ENCODE measurements around the gene LRRC8D.
"Not testable (repeated sequence)": the region's sequence is repeated elsewhere in the genome, so short reads cannot be mapped to it uniquely, and the experiment has no call there.

The LRRC8D gene

GRCh38 chr1:89923517-89923916 lies 102.7 kb downstream of the LRRC8D start:
- Histone ChIP-seq H3K14ac (ENCODE audit: low read length) (no peak overlapping the region), H2BK120ac (ENCODE audit: low read depth, low read length) (no peak overlapping the region), H3K36me3 (replicated peaks in 1 of 2; ENCODE audit: control insufficient read depth in 2 of 2, insufficient read depth in 2 of 2, low read length in 2 of 2) (peaks cover 2 to 56% of the 10 kb centered on the region in 2 donors), H3K4me2 (ENCODE audit: insufficient read depth, low read length, poor library complexity, severe bottlenecking) (no peak overlapping the region), H3K18ac (ENCODE audit: low read length) (no peak overlapping the region), H3K9ac (ENCODE audit: low read depth, low read length, poor library complexity) (no peak overlapping the region), H3K79me1 (ENCODE audit: low read depth, low read length) (no peaks in the 10 kb centered on the region), H3K4me3 (ENCODE audit: low read length in 2 of 2) (no peak overlapping the region), H2BK15ac (ENCODE audit: low read length) (no peak overlapping the region), H3K27ac (replicated peaks; ENCODE audit: low read length) (no peak overlapping the region), H2BK12ac (ENCODE audit: low read length) (no peak overlapping the region), H3K4ac (ENCODE audit: low read length) (no peak overlapping the region), H3K9me3 (replicated peaks in 1 of 2; ENCODE audit: control insufficient read depth in 2 of 2, insufficient read depth in 1 of 2, low read depth in 1 of 2, low read length in 2 of 2) (peaks cover 5 to 41% of the 10 kb centered on the region in 2 donors), H3K27me3 (ENCODE audit: control insufficient read depth in 3 of 3, insufficient read depth in 3 of 3, low read depth in 1 of 3, low read length in 3 of 3) (no peaks in the 10 kb centered on the region), H2AFZ (ENCODE audit: low read length) (no peak overlapping the region), H2BK5ac (ENCODE audit: low read length) (no peak overlapping the region), H3K23ac (ENCODE audit: low read depth, low read length, poor library complexity) (no peak overlapping the region), H3K4me1 (ENCODE audit: control insufficient read depth in 2 of 2, insufficient read depth in 1 of 2, low read depth in 1 of 2, low read length in 2 of 2) (peaks cover 0 to 1% of the 10 kb centered on the region in 2 donors), H2AK5ac (ENCODE audit: low read depth, low read length) (no peak overlapping the region), H4K8ac (ENCODE audit: low read depth, low read length) (no peak overlapping the region), H4K91ac (ENCODE audit: low read depth, low read length, poor library complexity) (no peak overlapping the region)
- no CpG with 5 or more reads among the region's 3 CpGs for WGBS, 2 donors (ENCODE audit: extremely low coverage in 2 of 2, insufficient read length in 2 of 2, insufficient replicate concordance in 1 of 2)
- DNase-seq (ENCODE audit: low spot score) = no peak

GRCh38 chr1:89924075-89924474 lies 103.2 kb downstream of the LRRC8D start:
- H3K27ac ChIP-seq (replicated peaks; ENCODE audit: low read length); H3K14ac ChIP-seq (ENCODE audit: low read length); H2BK5ac ChIP-seq (ENCODE audit: low read length); H3K4me3 ChIP-seq (ENCODE audit: low read length in 2 of 2); H3K9ac ChIP-seq (ENCODE audit: low read depth, low read length, poor library complexity); H2BK120ac ChIP-seq (ENCODE audit: low read depth, low read length); H3K79me1 ChIP-seq (ENCODE audit: low read depth, low read length); DNase-seq (ENCODE audit: low spot score); H3K4me1 ChIP-seq (ENCODE audit: control insufficient read depth in 2 of 2, insufficient read depth in 1 of 2, low read depth in 1 of 2, low read length in 2 of 2); H4K8ac ChIP-seq (ENCODE audit: low read depth, low read length); H2BK12ac ChIP-seq (ENCODE audit: low read length); H2AFZ ChIP-seq (ENCODE audit: low read length); H3K4ac ChIP-seq (ENCODE audit: low read length); H3K4me2 ChIP-seq (ENCODE audit: insufficient read depth, low read length, poor library complexity, severe bottlenecking); H3K23ac ChIP-seq (ENCODE audit: low read depth, low read length, poor library complexity); H4K91ac ChIP-seq (ENCODE audit: low read depth, low read length, poor library complexity); H2BK15ac ChIP-seq (ENCODE audit: low read length); H3K27me3 ChIP-seq (ENCODE audit: control insufficient read depth in 3 of 3, insufficient read depth in 3 of 3, low read depth in 1 of 3, low read length in 3 of 3); H2AK5ac ChIP-seq (ENCODE audit: low read depth, low read length); H3K18ac ChIP-seq (ENCODE audit: low read length): not testable (repeated sequence)
- peaks cover 5 to 45% of the 10 kb centered on the region in 2 donors for H3K9me3 ChIP-seq (replicated peaks in 1 of 2; ENCODE audit: control insufficient read depth in 2 of 2, insufficient read depth in 1 of 2, low read depth in 1 of 2, low read length in 2 of 2)
- peaks cover 2 to 61% of the 10 kb centered on the region in 2 donors for H3K36me3 ChIP-seq (replicated peaks in 1 of 2; ENCODE audit: control insufficient read depth in 2 of 2, insufficient read depth in 2 of 2, low read length in 2 of 2)
- no CpG with 5 or more reads among the region's 1 CpG for WGBS, 2 donors (ENCODE audit: extremely low coverage in 2 of 2, insufficient read length in 2 of 2, insufficient replicate concordance in 1 of 2)

- H4K91ac ChIP-seq (ENCODE audit: low read depth, low read length, poor library complexity) = no peak overlapping the region
- H3K79me1 ChIP-seq (ENCODE audit: low read depth, low read length) = no peaks in the 10 kb centered on the region
- no peak overlapping the region for H3K18ac ChIP-seq (ENCODE audit: low read length)
- no peak overlapping the region for H3K27ac ChIP-seq (replicated peaks; ENCODE audit: low read length)
- H3K27me3 ChIP-seq (ENCODE audit: control insufficient read depth in 3 of 3, insufficient read depth in 3 of 3, low read depth in 1 of 3, low read length in 3 of 3) = no peaks in the 10 kb centered on the region
- H2BK15ac ChIP-seq (ENCODE audit: low read length) = no peak overlapping the region
- H3K36me3 ChIP-seq (replicated peaks in 1 of 2; ENCODE audit: control insufficient read depth in 2 of 2, insufficient read depth in 2 of 2, low read length in 2 of 2) = peaks cover 2 to 78% of the 10 kb centered on the region in 2 donors
- no peak overlapping the region for H3K4me3 ChIP-seq (ENCODE audit: low read length in 2 of 2)
- H2BK5ac ChIP-seq (ENCODE audit: low read length) = no peak overlapping the region
- no peak overlapping the region for H3K9ac ChIP-seq (ENCODE audit: low read depth, low read length, poor library complexity)
- H2AFZ ChIP-seq (ENCODE audit: low read length) = no peak overlapping the region
- no peak for DNase-seq (ENCODE audit: low spot score)
- H3K14ac ChIP-seq (ENCODE audit: low read length) = no peak overlapping the region
- H3K4me2 ChIP-seq (ENCODE audit: insufficient read depth, low read length, poor library complexity, severe bottlenecking) = no peak overlapping the region
- H3K9me3 ChIP-seq (replicated peaks in 1 of 2; ENCODE audit: control insufficient read depth in 2 of 2, insufficient read depth in 1 of 2, low read depth in 1 of 2, low read length in 2 of 2) = peaks cover 5 to 48% of the 10 kb centered on the region in 2 donors
- no peak overlapping the region for H2BK12ac ChIP-seq (ENCODE audit: low read length)
- no peak overlapping the region for H4K8ac ChIP-seq (ENCODE audit: low read depth, low read length)
- no peak overlapping the region for H2AK5ac ChIP-seq (ENCODE audit: low read depth, low read length)
- no peak overlapping the region for H2BK120ac ChIP-seq (ENCODE audit: low read depth, low read length)
- peaks cover 0 to 2% of the 10 kb centered on the region in 2 donors for H3K4me1 ChIP-seq (ENCODE audit: control insufficient read depth in 2 of 2, insufficient read depth in 1 of 2, low read depth in 1 of 2, low read length in 2 of 2)
- H3K23ac ChIP-seq (ENCODE audit: low read depth, low read length, poor library complexity) = no peak overlapping the region
- no CpG with 5 or more reads among the region's 5 CpGs for WGBS, 2 donors (ENCODE audit: extremely low coverage in 2 of 2, insufficient read length in 2 of 2, insufficient replicate concordance in 1 of 2)
- H3K4ac ChIP-seq (ENCODE audit: low read length) = no peak overlapping the region
Measured at GRCh38 chr1:89927049-89927448, 106.2 kb downstream of the LRRC8D start.

- no peak overlapping the region for H2AK5ac ChIP-seq (ENCODE audit: low read depth, low read length)
- H3K4ac ChIP-seq (ENCODE audit: low read length) = no peak overlapping the region
- H2BK12ac ChIP-seq (ENCODE audit: low read length) = no peak overlapping the region
- peaks cover 0 to 2% of the 10 kb centered on the region in 2 donors for H3K4me1 ChIP-seq (ENCODE audit: control insufficient read depth in 2 of 2, insufficient read depth in 1 of 2, low read depth in 1 of 2, low read length in 2 of 2)
- no peak overlapping the region for H2BK120ac ChIP-seq (ENCODE audit: low read depth, low read length)
- DNase-seq (ENCODE audit: low spot score) = no peak
- H3K27me3 ChIP-seq (ENCODE audit: control insufficient read depth in 3 of 3, insufficient read depth in 3 of 3, low read depth in 1 of 3, low read length in 3 of 3) = no peaks in the 10 kb centered on the region
- no CpG with 5 or more reads among the region's 1 CpG for WGBS, 2 donors (ENCODE audit: extremely low coverage in 2 of 2, insufficient read length in 2 of 2, insufficient replicate concordance in 1 of 2)
- H2AFZ ChIP-seq (ENCODE audit: low read length) = no peak overlapping the region
- H4K8ac ChIP-seq (ENCODE audit: low read depth, low read length) = no peak overlapping the region
- H3K36me3 ChIP-seq (replicated peaks in 1 of 2; ENCODE audit: control insufficient read depth in 2 of 2, insufficient read depth in 2 of 2, low read length in 2 of 2) = peaks cover 2 to 82% of the 10 kb centered on the region in 2 donors
- H3K9ac ChIP-seq (ENCODE audit: low read depth, low read length, poor library complexity) = no peak overlapping the region
- peaks cover 5 to 46% of the 10 kb centered on the region in 2 donors for H3K9me3 ChIP-seq (replicated peaks in 1 of 2; ENCODE audit: control insufficient read depth in 2 of 2, insufficient read depth in 1 of 2, low read depth in 1 of 2, low read length in 2 of 2)
- H3K4me3 ChIP-seq (ENCODE audit: low read length in 2 of 2) = no peak overlapping the region
- H3K27ac ChIP-seq (replicated peaks; ENCODE audit: low read length) = no peak overlapping the region
- no peak overlapping the region for H4K91ac ChIP-seq (ENCODE audit: low read depth, low read length, poor library complexity)
- H3K18ac ChIP-seq (ENCODE audit: low read length) = no peak overlapping the region
- no peak overlapping the region for H3K14ac ChIP-seq (ENCODE audit: low read length)
- no peak overlapping the region for H2BK5ac ChIP-seq (ENCODE audit: low read length)
- H2BK15ac ChIP-seq (ENCODE audit: low read length) = no peak overlapping the region
- no peaks in the 10 kb centered on the region for H3K79me1 ChIP-seq (ENCODE audit: low read depth, low read length)
- H3K4me2 ChIP-seq (ENCODE audit: insufficient read depth, low read length, poor library complexity, severe bottlenecking) = no peak overlapping the region
- H3K23ac ChIP-seq (ENCODE audit: low read depth, low read length, poor library complexity) = no peak overlapping the region
Measured at GRCh38 chr1:89927478-89927877, 106.6 kb downstream of the LRRC8D start.
